Liver (tissue), 9 donors: ENCODE results near the gene TIMM17A. TPM values are rescaled to one million over a fixed set of nuclear protein-coding genes. Genes with fewer than 3 reads are reported as not detected.

Experiments used
- DNase-seq: peaks from one replicate; pipeline ENCODE4 v3.0.0-alpha.2; 2017; ENCODE audit warnings: low spot score
- H3K27ac ChIP-seq, 2 donors: one replicate each; pipeline ENCODE4 v1.7.0; 2013; ENCODE audit warnings: inconsistent platforms in 2 of 2, low read length in 2 of 2, control low read depth in 1 of 2, low read depth in 1 of 2, mild to moderate bottlenecking in 1 of 2
- H3K27me3 ChIP-seq, 4 donors: one replicate each; pipeline versions ENCODE4 v1.6.1 to v1.7.0; 2013; ENCODE audit warnings: low read length in 3 of 4, inconsistent platforms in 1 of 4, mild to moderate bottlenecking in 1 of 4, moderate library complexity in 1 of 4; ENCODE audit not compliant: control insufficient read depth in 4 of 4, insufficient read depth in 4 of 4
- H3K36me3 ChIP-seq, 4 donors: one replicate each; pipeline versions ENCODE4 v1.6.1 to v1.7.0; 2013; ENCODE audit warnings: low read length in 3 of 4, mild to moderate bottlenecking in 3 of 4, low read depth in 1 of 4, moderate library complexity in 1 of 4; ENCODE audit not compliant: control insufficient read depth in 4 of 4, insufficient read depth in 3 of 4
- H3K4me1 ChIP-seq, 4 donors: one replicate each; pipeline versions ENCODE4 v1.6.1 to v1.7.0; 2013; ENCODE audit warnings: low read length in 3 of 4, mild to moderate bottlenecking in 3 of 4, moderate library complexity in 1 of 4; ENCODE audit not compliant: control insufficient read depth in 4 of 4, insufficient read depth in 4 of 4
- H3K4me3 ChIP-seq, 3 donors: one replicate each; pipeline versions ENCODE4 v1.6.1 to v1.7.0; 2013; ENCODE audit warnings: low read length in 3 of 3, control low read depth in 1 of 3, low read depth in 1 of 3, mild to moderate bottlenecking in 1 of 3
- H3K9ac ChIP-seq, 2 donors: one replicate each; pipeline ENCODE4 v1.7.0; 2013; ENCODE audit warnings: low read length in 2 of 2, mild to moderate bottlenecking in 2 of 2, moderate library complexity in 2 of 2, control low read depth in 1 of 2, low read depth in 1 of 2
- H3K9me3 ChIP-seq, 4 donors: one replicate each; pipeline versions ENCODE4 v1.6.1 to v1.7.0; 2013; ENCODE audit warnings: low read length in 3 of 4; ENCODE audit not compliant: control insufficient read depth in 4 of 4
- CTCF ChIP-seq: fragments of 150-350 bp; IDR thresholded peaks from 2 replicates; pipeline ENCODE4 v1.5.1; 2017; ENCODE audit warnings: improper control_type of control experiment, low read depth, low read length; ENCODE audit not compliant: missing input control
- EGR1 ChIP-seq, 2 donors: IDR thresholded peaks; 2 replicates each; pipeline ENCODE4 v1.6.1; 2016 to 2018; ENCODE audit warnings: antibody characterized with exemption in 2 of 2, low read depth in 2 of 2
- FOXA2 ChIP-seq: IDR thresholded peaks from 2 replicates; pipeline ENCODE4 v1.6.1; 2016; ENCODE audit warnings: antibody characterized with exemption
- GABPA ChIP-seq, 2 donors: IDR thresholded peaks in 1 of 2; conservative IDR thresholded peaks in 1 of 2; 2 replicates each; pipeline ENCODE4 v1.6.1; 2016; ENCODE audit warnings: antibody characterized with exemption in 2 of 2, mild to moderate bottlenecking in 1 of 2, moderate library complexity in 1 of 2
- HNF4A ChIP-seq, 2 donors: conservative IDR thresholded peaks; 2 replicates each; pipeline ENCODE4 v1.6.1; 2016; ENCODE audit warnings: antibody characterized with exemption in 2 of 2, mild to moderate bottlenecking in 2 of 2
- HNF4G ChIP-seq: IDR thresholded peaks from 2 replicates; pipeline ENCODE4 v1.6.1; 2016; ENCODE audit warnings: antibody characterized with exemption
- JUND ChIP-seq, 2 donors: IDR thresholded peaks; 2 replicates each; pipeline ENCODE4 v1.6.1; 2016; ENCODE audit warnings: antibody characterized with exemption in 2 of 2
- MAX ChIP-seq: IDR thresholded peaks from 2 replicates; pipeline ENCODE4 v1.6.1; 2016; ENCODE audit warnings: antibody characterized with exemption
- RAD21 ChIP-seq, 2 donors: IDR thresholded peaks; 2 replicates each; pipeline ENCODE4 v1.6.1; 2016; ENCODE audit warnings: antibody characterized with exemption in 2 of 2, mild to moderate bottlenecking in 2 of 2
- REST ChIP-seq: IDR thresholded peaks from 2 replicates; pipeline ENCODE4 v1.6.1; 2016; ENCODE audit warnings: antibody characterized with exemption, mild to moderate bottlenecking
- RXRA ChIP-seq, 2 donors: IDR thresholded peaks; 2 replicates each; pipeline ENCODE4 v1.6.1; 2017 to 2018; ENCODE audit warnings: antibody characterized with exemption in 2 of 2, mild to moderate bottlenecking in 1 of 2
- SP1 ChIP-seq: IDR thresholded peaks from 2 replicates; pipeline ENCODE4 v1.6.1; 2018; ENCODE audit warnings: antibody characterized with exemption, mild to moderate bottlenecking
- TAF1 ChIP-seq: conservative IDR thresholded peaks from 2 replicates; pipeline ENCODE4 v1.6.1; 2016; ENCODE audit warnings: antibody characterized with exemption, mild to moderate bottlenecking
- YY1 ChIP-seq: IDR thresholded peaks from 2 replicates; pipeline ENCODE4 v1.6.1; 2016; ENCODE audit warnings: antibody characterized with exemption, mild to moderate bottlenecking
- ZBTB33 ChIP-seq: IDR thresholded peaks from 2 replicates; pipeline ENCODE4 v1.6.1; 2016; ENCODE audit warnings: antibody characterized with exemption
- WGBS: extraction: QIAGEN DNeasy Blood & Tissue Kit; methylation state at CpG from one replicate; pipeline ENCODE4 v1.1.7; 2013; 5-methylcytosine and 5-hydroxymethylcytosine counted together
- polyA plus RNA-seq, 2 donors: library from polyadenylated mRNA; stranded (reverse) in 1 of 2; unstranded in 1 of 2; fragments of 200-250 nt in 1 of 2; fragments of >200 nt in 1 of 2; fragmentation: Nextera tagmentation in 1 of 2; extraction: Ambion mirVana in 1 of 2; gene quantifications; one replicate each; pipeline versions ENCODE4 v1.2.1 to v1.2.3, GENCODE V29; 2013 to 2015
- total RNA-seq, 2 donors: library from RNA; depleted of rRNA; stranded (reverse); fragments of >200 nt; gene quantifications; one replicate each; pipeline ENCODE4 v1.2.3, GENCODE V29; 2014
- TF ChIP-seq, protein P1 (sequence below): IDR thresholded peaks from 2 replicates; pipeline ENCODE4 v1.6.1; 2016; ENCODE audit warnings: antibody characterized with exemption
- donor health status: healthy.
- donor health status: healthy.
- donor health status: healthy.
- donor health status: healthy.
- donor health status: healthy.

TIMM17A gene
- total and polyA plus RNA-seq, 4 donors, result 21.1 to 72.1 (median 51.0) TPM

DNA sequence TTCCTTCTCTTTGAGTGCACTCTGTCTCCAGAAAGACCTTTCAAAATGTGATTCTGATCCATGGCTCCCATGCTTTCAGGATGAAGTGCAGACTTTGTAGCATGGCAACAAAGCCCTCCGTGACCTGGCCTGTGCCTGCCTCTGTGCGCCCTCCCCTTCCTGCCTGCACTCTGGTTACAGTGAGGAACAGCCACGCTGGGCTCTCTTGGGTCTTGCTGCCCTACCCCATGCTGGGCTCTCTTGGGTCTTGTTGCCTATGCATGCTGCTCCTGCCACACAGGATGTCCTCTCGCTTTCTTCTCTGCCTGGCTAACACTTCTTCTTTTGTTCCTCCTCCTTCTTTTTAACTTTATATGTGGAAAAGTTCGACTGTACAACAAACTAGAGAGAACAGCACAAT lies 37.0 kb upstream of the TIMM17A start:
- Histone ChIP-seq H3K4me1 (peaks cover 0 to 3% (median 0%) of the 10 kb centered on the region in 4 donors), H3K36me3 (no peaks in the 10 kb centered on the region), H3K9ac (no peak overlapping the region), H3K27me3 (no peaks in the 10 kb centered on the region), H3K4me3 (no peak overlapping the region), H3K27ac (no peak overlapping the region), H3K9me3 (no peaks in the 10 kb centered on the region)
- TF ChIP-seq CTCF (no peak), YY1 (no peak), HNF4A (conservative IDR thresholded peaks at IDR 0.05) (no peak), HNF4G (no peak), RAD21 (IDR thresholded peaks at IDR 0.05) (no peak), FOXA2 (no peak), SP1 (no peak), JUND (IDR thresholded peaks at IDR 0.05) (no peak), REST (no peak), GABPA (IDR thresholded peaks at IDR 0.05 in 1 of 2, conservative IDR thresholded peaks at IDR 0.05 in 1 of 2) (no peak)
- no peak for DNase-seq
- WGBS, result 88% methylated on average over 5 of the region's 5 CpGs

DNA sequence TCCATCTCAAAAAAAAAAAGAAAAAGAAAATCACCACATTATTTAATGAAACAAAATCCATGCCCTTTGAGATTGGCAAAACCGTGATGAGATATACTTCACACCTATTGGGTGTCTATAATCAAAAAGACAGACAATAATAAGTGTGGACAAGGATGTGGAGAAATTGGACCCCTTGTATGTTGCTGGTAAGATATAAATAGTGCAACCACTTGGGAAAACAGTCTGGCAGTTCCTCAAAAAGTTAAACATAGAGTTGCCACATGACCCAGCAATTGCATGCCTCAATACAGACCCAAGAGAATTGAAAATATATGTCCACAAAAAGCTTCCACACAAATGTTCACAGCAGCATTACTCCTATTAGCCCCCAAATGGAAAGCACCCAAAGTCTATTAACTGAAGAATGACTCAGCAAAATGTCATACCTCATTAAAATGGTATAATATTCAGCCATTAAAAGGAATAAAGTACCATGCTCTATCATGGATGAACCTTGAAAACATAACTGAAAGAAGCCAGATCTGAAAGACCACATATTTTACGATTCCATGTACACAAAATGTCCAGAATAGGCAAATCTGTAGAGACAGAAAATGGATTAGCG lies 33.2 kb upstream of the TIMM17A start:
- H3K27me3 ChIP-seq, result no peaks in the 10 kb centered on the region
- TF ChIP-seq MAX (no peak), GABPA (IDR thresholded peaks at IDR 0.05 in 1 of 2, conservative IDR thresholded peaks at IDR 0.05 in 1 of 2) (no peak), YY1 (no peak), RXRA (IDR thresholded peaks at IDR 0.05) (no peak), EGR1 (IDR thresholded peaks at IDR 0.05; ENCODE audit: low read depth in 2 of 2) (no peak)
- 92% methylated on average over 3 of the region's 3 CpGs for WGBS
- H3K36me3 ChIP-seq, result no peaks in the 10 kb centered on the region
- no peak overlapping the region for H3K27ac ChIP-seq
- no peak for DNase-seq
- H3K9me3 ChIP-seq, result no peaks in the 10 kb centered on the region
- H3K4me1 ChIP-seq, result no peaks in the 10 kb centered on the region
- no peak overlapping the region for H3K9ac ChIP-seq
- no peak overlapping the region for H3K4me3 ChIP-seq

GRCh38 chr1:201925301-201925567 lies 30.1 kb upstream of the TIMM17A start:
- no peak overlapping the region for H3K27ac ChIP-seq
- WGBS, result 83% methylated on average over 2 of the region's 2 CpGs
- TF ChIP-seq MAX, result no peak
- TF ChIP-seq ZBTB33, result no peak
- no peak for TF ChIP-seq SP1
- no peak for TF ChIP-seq GABPA (IDR thresholded peaks at IDR 0.05 in 1 of 2, conservative IDR thresholded peaks at IDR 0.05 in 1 of 2)
- no peak for TF ChIP-seq RAD21 (IDR thresholded peaks at IDR 0.05)
- TF ChIP-seq HNF4G, result no peak
- TF ChIP-seq HNF4A (conservative IDR thresholded peaks at IDR 0.05), result no peak
- no peak for TF ChIP-seq JUND (IDR thresholded peaks at IDR 0.05)
- TF ChIP-seq CTCF, result no peak
- TF ChIP-seq TAF1, result no peak
- no peak for TF ChIP-seq EGR1 (IDR thresholded peaks at IDR 0.05; ENCODE audit: low read depth in 2 of 2)
- TF ChIP-seq, protein P1, sequence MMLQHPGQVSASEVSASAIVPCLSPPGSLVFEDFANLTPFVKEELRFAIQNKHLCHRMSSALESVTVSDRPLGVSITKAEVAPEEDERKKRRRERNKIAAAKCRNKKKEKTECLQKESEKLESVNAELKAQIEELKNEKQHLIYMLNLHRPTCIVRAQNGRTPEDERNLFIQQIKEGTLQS, result no peak
- no peak for TF ChIP-seq FOXA2
- no peak for TF ChIP-seq YY1

More at GRCh38 chr1:201925301-201925567, 30.1 kb upstream of the TIMM17A start:
- no peaks in the 10 kb centered on the region for H3K4me1 ChIP-seq
- no peak overlapping the region for H3K9ac ChIP-seq
- DNase-seq, result no peak
- H3K9me3 ChIP-seq, result no peaks in the 10 kb centered on the region
- H3K4me3 ChIP-seq, result no peak overlapping the region
- no peaks in the 10 kb centered on the region for H3K36me3 ChIP-seq
- H3K27me3 ChIP-seq, result no peaks in the 10 kb centered on the region
